Esophagus muscularis mucosa (tissue), 4 donors: ENCODE data around the gene ASB15. TPM values are rescaled to one million over a fixed set of nuclear protein-coding genes. Genes with fewer than 3 reads are reported as not detected.
"Not testable (repeated sequence)": the region's sequence is repeated elsewhere in the genome, so short reads cannot be mapped to it uniquely, and the experiment has no call there.

Source experiments
- DNase-seq: peaks from one replicate; pipeline ENCODE4 v3.0.0-alpha.2; 2017; ENCODE audit errors: extremely low spot score
- H3K27ac ChIP-seq, 4 donors: fragments of 200-600 bp; sonication (generic); replicated peaks in 1 of 4; 1 replicate in 3 of 4; 2 replicates in 1 of 4; pipeline ENCODE4 v1.5.1; 2016 to 2019; ENCODE audit warnings: mild to moderate bottlenecking in 1 of 4
- H3K27me3 ChIP-seq, 4 donors: fragments of 200-600 bp; sonication (generic); one replicate each; pipeline versions ENCODE4 v1.5.1 to v1.6.0; 2016 to 2019
- H3K36me3 ChIP-seq, 4 donors: fragments of 200-600 bp; sonication (generic); one replicate each; pipeline ENCODE4 v1.5.1; 2016 to 2019
- H3K4me1 ChIP-seq, 4 donors: fragments of 200-600 bp; sonication (generic); one replicate each; pipeline ENCODE4 v1.5.1; 2016 to 2019
- H3K4me3 ChIP-seq, 4 donors: fragments of 200-600 bp; sonication (generic); 1 replicate in 2 of 4; 2 replicates in 2 of 4; pipeline ENCODE4 v1.5.1; 2016 to 2019; ENCODE audit warnings: mild to moderate bottlenecking in 4 of 4, moderate library complexity in 1 of 4
- H3K9me3 ChIP-seq, 4 donors: fragments of 200-600 bp; sonication (generic); 1 replicate in 3 of 4; 2 replicates in 1 of 4; pipeline ENCODE4 v1.5.1; 2016 to 2019
- EP300 ChIP-seq: sonication (generic); formaldehyde crosslinking; IDR thresholded peaks from one replicate; pipeline ENCODE4 v1.6.1; 2017; ENCODE audit warnings: antibody characterized with exemption
- POLR2A ChIP-seq: fragments of 450-650 bp; IDR thresholded peaks from one replicate; pipeline ENCODE4 v1.6.1; 2017; ENCODE audit warnings: antibody characterized with exemption, moderate library complexity, mild to moderate bottlenecking, low read depth
- POLR2AphosphoS5 ChIP-seq, 2 donors: sonication (generic); formaldehyde crosslinking; IDR thresholded peaks; one replicate each; pipeline ENCODE4 v1.6.1; 2017; ENCODE audit warnings: antibody characterized with exemption in 2 of 2
- WGBS: methylation state at CpG from one replicate; pipeline ENCODE4 v1.1.5; 2018; 5-methylcytosine and 5-hydroxymethylcytosine counted together
- intact Hi-C: fragments of 100-400 bp; cut with DNase I; formaldehyde crosslinking; loops from one replicate; pipeline ENCODE4 v1.15.1; 2023
- total RNA-seq, 4 donors: library from RNA; depleted of rRNA; stranded (reverse); fragments of >200 nt; gene quantifications; one replicate each; pipeline versions ENCODE4 v1.1.0 to v1.2.1, GENCODE V29; 2016
- TF ChIP-seq, protein P1 (sequence below), 3 experiments: fragments of 200-600 bp in 2 of 3; fragments of 450-650 bp in 1 of 3; sonication (generic) in 2 of 3; IDR thresholded peaks; one replicate each; pipeline ENCODE4 v1.5.1; 2017 to 2019; ENCODE audit warnings: antibody characterized with exemption in 3 of 3, mild to moderate bottlenecking in 2 of 3, moderate library complexity in 1 of 3

Gene ASB15
- total RNA-seq = not detected

DNA sequence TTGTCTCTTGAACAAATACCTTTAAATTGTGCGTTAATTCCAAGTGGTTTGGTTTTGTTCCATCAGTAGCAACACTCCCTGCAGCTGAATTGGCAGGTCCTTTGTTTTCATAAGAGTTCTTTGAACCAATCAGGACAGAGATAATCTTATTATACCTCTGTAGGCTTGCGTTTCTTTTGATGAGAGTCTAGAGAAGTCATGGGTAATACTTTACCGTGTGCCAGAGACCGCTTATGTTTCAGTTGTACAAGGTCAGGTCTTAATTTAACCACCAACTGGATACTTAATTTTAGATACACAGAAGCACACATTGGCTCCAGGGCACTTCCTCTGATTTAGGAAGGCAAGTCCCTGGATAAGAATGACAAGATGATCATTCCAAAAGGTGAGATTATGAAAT, at the start of gene ASB15:
Gene ASB15 (plus strand): TSS at position 292 of the 400 bp plus-strand sequence. CDS start 12,682 bp downstream, outside the sequence.
- H3K36me3 ChIP-seq = no peaks in the 10 kb centered on the region
- H3K9me3 ChIP-seq = no peaks in the 10 kb centered on the region
- no peaks in the 10 kb centered on the region for H3K27me3 ChIP-seq
- DNase-seq = no peak
- intact Hi-C loops = no loop called here
- H3K27ac ChIP-seq = no peak within 1 kb of the TSS
- 76% methylated on average over 4 of the region's 4 CpGs for WGBS
- no peak within 1 kb of the TSS for H3K4me3 ChIP-seq
- peaks cover 0 to 7% (median 1%) of the 10 kb centered on the region in 4 donors for H3K4me1 ChIP-seq
- TF ChIP-seq, protein P1, sequence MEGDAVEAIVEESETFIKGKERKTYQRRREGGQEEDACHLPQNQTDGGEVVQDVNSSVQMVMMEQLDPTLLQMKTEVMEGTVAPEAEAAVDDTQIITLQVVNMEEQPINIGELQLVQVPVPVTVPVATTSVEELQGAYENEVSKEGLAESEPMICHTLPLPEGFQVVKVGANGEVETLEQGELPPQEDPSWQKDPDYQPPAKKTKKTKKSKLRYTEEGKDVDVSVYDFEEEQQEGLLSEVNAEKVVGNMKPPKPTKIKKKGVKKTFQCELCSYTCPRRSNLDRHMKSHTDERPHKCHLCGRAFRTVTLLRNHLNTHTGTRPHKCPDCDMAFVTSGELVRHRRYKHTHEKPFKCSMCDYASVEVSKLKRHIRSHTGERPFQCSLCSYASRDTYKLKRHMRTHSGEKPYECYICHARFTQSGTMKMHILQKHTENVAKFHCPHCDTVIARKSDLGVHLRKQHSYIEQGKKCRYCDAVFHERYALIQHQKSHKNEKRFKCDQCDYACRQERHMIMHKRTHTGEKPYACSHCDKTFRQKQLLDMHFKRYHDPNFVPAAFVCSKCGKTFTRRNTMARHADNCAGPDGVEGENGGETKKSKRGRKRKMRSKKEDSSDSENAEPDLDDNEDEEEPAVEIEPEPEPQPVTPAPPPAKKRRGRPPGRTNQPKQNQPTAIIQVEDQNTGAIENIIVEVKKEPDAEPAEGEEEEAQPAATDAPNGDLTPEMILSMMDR (IDR thresholded peaks at IDR 0.05) = no peak
- TF ChIP-seq EP300 (no peak), POLR2A (no peak), POLR2AphosphoS5 (IDR thresholded peaks at IDR 0.05) (no peak)

DNA sequence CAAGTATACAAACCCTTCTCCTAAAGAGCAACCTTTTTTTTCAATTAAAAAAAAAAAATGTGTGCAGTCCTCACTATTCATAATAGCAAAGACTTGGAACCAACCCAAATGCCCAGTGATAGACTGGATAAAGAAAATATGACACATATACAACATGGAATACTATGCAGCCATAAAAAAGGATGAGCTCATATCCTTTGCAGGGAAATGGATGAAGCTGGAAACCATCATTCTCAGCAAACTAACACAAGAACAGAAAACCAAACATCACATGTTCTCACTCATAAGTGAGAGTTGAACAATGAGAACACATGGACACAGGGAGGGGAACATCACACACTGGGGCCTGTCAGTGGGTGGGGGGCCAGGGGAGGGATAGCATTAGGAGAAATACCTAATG, 49.5 kb upstream of the ASB15 start:
- Histone ChIP-seq H3K36me3 (peaks cover 0 to 48% (median 18%) of the 10 kb centered on the region in 4 donors), H3K4me1 (peaks cover 47 to 74% (median 63%) of the 10 kb centered on the region in 4 donors)
- not testable (repeated sequence) for H3K4me3 ChIP-seq, DNase-seq, H3K27me3 ChIP-seq, H3K9me3 ChIP-seq, H3K27ac ChIP-seq
- intact Hi-C loops = loop anchor here (10.0 kb wide), 1 partner anchor 667 kb away; the partner anchor contains the start of gene CADPS2

DNA sequence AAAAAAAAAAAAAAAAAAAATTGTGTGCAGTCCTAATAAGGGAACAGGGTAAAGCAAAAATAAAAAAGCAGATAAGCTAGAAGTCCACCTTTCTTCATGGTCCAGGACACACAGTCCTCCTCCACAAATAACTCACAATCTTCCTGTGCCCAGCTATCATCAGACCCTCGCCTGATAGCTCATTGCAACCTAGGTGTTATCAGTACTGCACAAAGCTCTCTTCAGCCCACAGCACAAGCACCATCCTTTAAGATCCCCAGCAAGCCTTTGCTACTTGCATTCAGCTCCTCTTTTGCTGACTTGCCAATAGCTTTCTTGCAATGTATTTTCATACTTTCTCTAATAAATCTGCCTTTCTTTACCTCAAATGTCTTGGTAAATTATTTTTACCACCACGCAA, 49.0 kb upstream of the ASB15 start:
- Histone ChIP-seq H3K27ac (no peak overlapping the region), H3K4me1 (peaks cover 47 to 69% (median 58%) of the 10 kb centered on the region in 4 donors), H3K4me3 (no peak overlapping the region), H3K36me3 (peaks cover 0 to 48% (median 18%) of the 10 kb centered on the region in 4 donors), H3K27me3 (no peaks in the 10 kb centered on the region), H3K9me3 (no peaks in the 10 kb centered on the region)
- DNase-seq = no peak
- no peak for TF ChIP-seq POLR2AphosphoS5 (IDR thresholded peaks at IDR 0.05)
- no peak for TF ChIP-seq EP300
- TF ChIP-seq, protein P1 (IDR thresholded peaks at IDR 0.05) = no peak
- no peak for TF ChIP-seq POLR2A
- intact Hi-C loops = loop anchor here (10.0 kb wide), 1 partner anchor 668 kb away; the partner anchor contains the start of gene CADPS2
- 97% methylated on average over 2 of the region's 2 CpGs for WGBS

DNA sequence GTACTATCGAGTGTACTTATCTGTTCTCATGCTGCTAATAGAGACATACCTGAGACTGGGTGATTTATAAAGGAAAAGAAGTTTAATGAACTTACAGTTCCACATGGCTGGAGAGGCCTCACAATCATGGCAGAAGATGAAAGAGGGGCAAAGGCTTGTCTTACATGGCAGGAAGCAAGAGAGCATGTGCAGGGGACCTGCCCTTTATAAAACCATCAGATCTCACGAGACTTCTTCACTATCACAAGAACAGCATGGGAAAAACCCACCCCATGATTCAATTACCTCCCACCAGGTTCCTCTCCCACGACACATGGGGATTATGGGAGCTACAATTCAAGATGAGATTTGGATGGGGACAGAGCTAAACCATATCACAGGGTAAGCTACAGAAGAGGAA, 48.5 kb upstream of the ASB15 start:
- no peaks in the 10 kb centered on the region for H3K9me3 ChIP-seq
- intact Hi-C loops = loop anchor here (10.0 kb wide), 1 partner anchor 668 kb away; the partner anchor contains the start of gene CADPS2
- no peak overlapping the region for H3K4me3 ChIP-seq
- no peak overlapping the region for H3K27ac ChIP-seq
- no peak for TF ChIP-seq EP300
- no peak for TF ChIP-seq POLR2A
- TF ChIP-seq, protein P1 (IDR thresholded peaks at IDR 0.05) = no peak
- no peak for TF ChIP-seq POLR2AphosphoS5 (IDR thresholded peaks at IDR 0.05)
- no peaks in the 10 kb centered on the region for H3K27me3 ChIP-seq
- no peak for DNase-seq
- H3K4me1 ChIP-seq = peaks cover 47 to 68% (median 54%) of the 10 kb centered on the region in 4 donors
- 83% methylated on average over 3 of the region's 3 CpGs for WGBS
- H3K36me3 ChIP-seq = peaks cover 0 to 48% (median 18%) of the 10 kb centered on the region in 4 donors

DNA sequence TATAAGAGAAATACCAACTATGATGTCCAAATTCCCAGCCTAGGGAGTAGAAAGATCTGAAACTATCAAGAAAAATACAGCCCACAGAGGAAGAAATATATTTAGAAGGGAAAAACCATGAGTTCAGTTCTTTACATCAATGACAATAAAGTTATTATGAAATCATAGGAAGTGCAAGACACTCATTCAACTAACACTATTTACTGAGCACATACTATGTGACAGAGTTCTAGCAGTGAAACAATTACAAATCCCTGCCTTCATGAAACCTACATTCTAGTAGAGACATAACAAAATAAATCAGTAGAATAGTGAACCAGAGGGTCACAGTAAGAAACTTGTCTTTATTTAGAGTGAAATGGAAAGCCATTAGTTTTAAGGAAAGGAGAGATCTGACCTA, 46.1 kb upstream of the ASB15 start:
- Histone ChIP-seq H3K4me1 (peaks cover 36 to 54% (median 46%) of the 10 kb centered on the region in 4 donors), H3K4me3 (peak overlapping the region in 2 of 4 donors; percentile 82 to 86), H3K36me3 (peaks cover 0 to 29% (median 2%) of the 10 kb centered on the region in 4 donors), H3K27ac (no peak overlapping the region), H3K27me3 (no peaks in the 10 kb centered on the region), H3K9me3 (no peaks in the 10 kb centered on the region)
- no peak for DNase-seq
- TF ChIP-seq POLR2A (no peak), EP300 (no peak), POLR2AphosphoS5 (IDR thresholded peaks at IDR 0.05) (no peak)
- TF ChIP-seq, protein P1 (IDR thresholded peaks at IDR 0.05) = no peak
- intact Hi-C loops = loop anchor here (5.0 to 10.0 kb wide), 2 partner anchors 192 to 671 kb away; partner anchors contain the start of genes CADPS2 and WASL
